Prostate gland (tissue), 2 donors: ENCODE data around the gene ARHGAP24. TPM values are rescaled to one million over a fixed set of nuclear protein-coding genes. Genes with fewer than 3 reads are reported as not detected.
"Not testable (repeated sequence)": the region's sequence is repeated elsewhere in the genome, so short reads cannot be mapped to it uniquely, and the experiment has no call there.

Source experiments
- DNase-seq: peaks from one replicate; pipeline ENCODE4 v3.0.0-alpha.2; 2019; ENCODE audit warnings: low spot score
- H3K27ac ChIP-seq, 2 donors: fragments of 200-600 bp; sonication (generic); 2 replicates each; pipeline ENCODE4 v1.5.1; 2017 to 2019
- H3K27me3 ChIP-seq: fragments of 200-600 bp; sonication (generic); replicated peaks from 2 replicates; pipeline ENCODE4 v1.5.1; 2019; ENCODE audit not compliant: insufficient read depth
- H3K36me3 ChIP-seq, 2 donors: fragments of 200-600 bp; sonication (generic); 1 replicate in 1 of 2; 2 replicates in 1 of 2; pipeline versions ENCODE4 v1.5.1 to v1.8.1; 2017 to 2019
- H3K4me1 ChIP-seq: fragments of 200-600 bp; sonication (generic); replicated peaks from 2 replicates; pipeline ENCODE4 v1.5.1; 2019
- H3K4me3 ChIP-seq, 2 donors: fragments of 200-600 bp; sonication (generic); 2 replicates each; pipeline ENCODE4 v1.5.1; 2017 to 2019
- H3K9me3 ChIP-seq: fragments of 200-600 bp; sonication (generic); 2 replicates; pipeline ENCODE4 v1.5.1; 2017
- POLR2A ChIP-seq: fragments of 450-650 bp; IDR thresholded peaks from one replicate; pipeline ENCODE4 v1.6.1; 2016; ENCODE audit warnings: antibody characterized with exemption, mild to moderate bottlenecking
- POLR2AphosphoS5 ChIP-seq: sonication (generic); formaldehyde crosslinking; IDR thresholded peaks from one replicate; pipeline ENCODE4 v1.6.1; 2017; ENCODE audit warnings: antibody characterized with exemption
- WGBS: methylation state at CpG from one replicate; pipeline ENCODE4 v1.1.5; 2018; 5-methylcytosine and 5-hydroxymethylcytosine counted together
- intact Hi-C: fragments of 100-400 bp; cut with DNase I; formaldehyde crosslinking; loops from one replicate; pipeline ENCODE4 v1.14.2; 2022
- total RNA-seq, 2 donors: library from RNA; depleted of rRNA; stranded (reverse); fragments of >200 nt; gene quantifications; one replicate each; pipeline ENCODE4 v1.1.0, GENCODE V29; 2016
- TF ChIP-seq, protein P1 (sequence below), 4 experiments: fragments of 200-600 bp in 2 of 4; fragments of 450-650 bp in 2 of 4; sonication (generic) in 2 of 4; IDR thresholded peaks; 1 replicate in 3 of 4; 2 replicates in 1 of 4; pipeline ENCODE4 v1.5.1; 2016 to 2019; ENCODE audit warnings: antibody characterized with exemption in 4 of 4, mild to moderate bottlenecking in 2 of 4, moderate library complexity in 2 of 4

ARHGAP24 gene
- total RNA-seq, 2 donors from 2014 or later, result 6.7 to 7.4 TPM

DNA sequence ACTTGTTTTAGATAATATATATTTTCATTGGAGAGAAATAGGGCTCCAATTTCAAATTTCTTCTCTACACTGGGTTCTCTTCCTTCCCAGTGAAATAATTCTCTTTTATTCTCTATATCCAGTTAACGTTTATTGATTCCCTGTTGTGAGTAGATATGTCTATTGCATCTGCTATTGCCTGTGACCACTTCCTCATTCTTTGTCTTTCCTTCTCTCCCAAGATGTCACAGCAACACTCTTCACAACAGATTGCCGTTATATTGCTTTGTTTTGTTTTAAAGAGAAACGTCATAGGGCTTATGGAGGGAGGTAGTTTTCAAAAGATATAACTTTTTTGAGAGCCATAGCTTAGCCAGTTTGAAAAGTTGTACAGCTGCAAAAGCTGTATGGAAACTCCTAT, 343.8 kb downstream of the ARHGAP24 start:
- H3K27ac ChIP-seq, result no peak overlapping the region
- H3K27me3 ChIP-seq, result no peaks in the 10 kb centered on the region
- no peaks in the 10 kb centered on the region for H3K9me3 ChIP-seq
- intact Hi-C loops, result no loop called here
- no peak overlapping the region for H3K4me3 ChIP-seq
- no peak for DNase-seq
- TF ChIP-seq POLR2AphosphoS5, result no peak
- TF ChIP-seq, protein P1, sequence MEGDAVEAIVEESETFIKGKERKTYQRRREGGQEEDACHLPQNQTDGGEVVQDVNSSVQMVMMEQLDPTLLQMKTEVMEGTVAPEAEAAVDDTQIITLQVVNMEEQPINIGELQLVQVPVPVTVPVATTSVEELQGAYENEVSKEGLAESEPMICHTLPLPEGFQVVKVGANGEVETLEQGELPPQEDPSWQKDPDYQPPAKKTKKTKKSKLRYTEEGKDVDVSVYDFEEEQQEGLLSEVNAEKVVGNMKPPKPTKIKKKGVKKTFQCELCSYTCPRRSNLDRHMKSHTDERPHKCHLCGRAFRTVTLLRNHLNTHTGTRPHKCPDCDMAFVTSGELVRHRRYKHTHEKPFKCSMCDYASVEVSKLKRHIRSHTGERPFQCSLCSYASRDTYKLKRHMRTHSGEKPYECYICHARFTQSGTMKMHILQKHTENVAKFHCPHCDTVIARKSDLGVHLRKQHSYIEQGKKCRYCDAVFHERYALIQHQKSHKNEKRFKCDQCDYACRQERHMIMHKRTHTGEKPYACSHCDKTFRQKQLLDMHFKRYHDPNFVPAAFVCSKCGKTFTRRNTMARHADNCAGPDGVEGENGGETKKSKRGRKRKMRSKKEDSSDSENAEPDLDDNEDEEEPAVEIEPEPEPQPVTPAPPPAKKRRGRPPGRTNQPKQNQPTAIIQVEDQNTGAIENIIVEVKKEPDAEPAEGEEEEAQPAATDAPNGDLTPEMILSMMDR (IDR thresholded peaks at IDR 0.05), result no peak
- no peak for TF ChIP-seq POLR2A
- H3K36me3 ChIP-seq, result no peaks in the 10 kb centered on the region
- no peaks in the 10 kb centered on the region for H3K4me1 ChIP-seq
- WGBS, result 73% methylated on average over 3 of the region's 3 CpGs

DNA sequence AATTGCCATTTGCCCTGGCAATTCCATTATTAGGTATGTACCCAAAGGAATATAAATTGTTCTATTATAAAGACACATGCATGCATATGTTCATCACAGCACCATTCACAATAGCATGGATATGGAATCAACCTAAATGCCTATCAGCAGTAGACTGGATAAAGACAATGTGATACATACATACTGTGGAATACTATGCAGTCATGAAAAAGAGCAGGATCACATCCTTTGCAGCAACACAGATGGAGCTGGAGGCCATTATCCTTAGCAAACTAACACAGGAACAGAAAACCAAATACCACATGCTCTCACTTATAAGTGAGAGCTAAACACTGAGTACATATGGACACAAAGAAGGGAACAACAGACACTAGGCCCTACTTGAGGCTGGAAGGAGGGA, 345.2 kb downstream of the ARHGAP24 start:
- H3K9me3 ChIP-seq, H3K4me1 ChIP-seq, intact Hi-C loops, DNase-seq, H3K27me3 ChIP-seq, H3K36me3 ChIP-seq, H3K4me3 ChIP-seq, H3K27ac ChIP-seq: not testable (repeated sequence)

DNA sequence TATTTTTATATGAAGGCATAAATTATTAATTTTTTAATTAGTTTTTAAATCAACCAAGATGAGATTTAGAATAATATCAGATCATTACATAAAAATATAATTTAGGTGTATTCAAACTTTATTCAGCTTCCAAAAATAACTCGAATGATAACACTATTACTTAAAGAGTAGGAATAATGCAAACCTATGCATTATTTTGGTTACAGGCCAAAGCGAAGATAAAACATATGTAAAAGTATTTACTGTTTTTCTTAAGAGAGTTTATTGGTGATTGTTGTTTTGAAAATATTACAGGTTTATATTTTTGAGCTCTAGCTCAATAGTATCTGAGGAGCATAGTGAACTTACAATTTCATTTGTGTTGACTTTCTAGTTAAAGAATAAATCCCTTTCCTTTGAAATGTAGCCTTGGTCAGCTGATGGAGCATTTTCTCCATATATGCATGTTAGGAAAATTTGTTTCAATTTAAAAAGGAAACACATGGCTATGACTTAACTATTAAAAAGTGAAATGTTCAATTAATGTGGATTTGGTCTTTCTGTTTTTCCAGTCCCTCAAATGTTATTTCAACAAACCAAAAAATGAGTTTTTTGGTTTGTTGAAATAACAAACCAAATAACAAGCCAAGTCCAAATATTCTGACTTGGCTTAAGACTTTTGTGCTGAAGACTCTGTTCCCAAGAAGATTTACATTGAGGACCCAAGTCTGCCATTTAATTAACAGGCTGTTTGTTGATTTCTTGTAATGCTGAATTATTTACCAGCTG, 346.9 kb downstream of the ARHGAP24 start:
- WGBS, result 97% methylated on average over 2 of the region's 2 CpGs
- no peaks in the 10 kb centered on the region for H3K36me3 ChIP-seq
- TF ChIP-seq POLR2AphosphoS5 (no peak), POLR2A (no peak)
- TF ChIP-seq, protein P1 (IDR thresholded peaks at IDR 0.05), result no peak

DNA sequence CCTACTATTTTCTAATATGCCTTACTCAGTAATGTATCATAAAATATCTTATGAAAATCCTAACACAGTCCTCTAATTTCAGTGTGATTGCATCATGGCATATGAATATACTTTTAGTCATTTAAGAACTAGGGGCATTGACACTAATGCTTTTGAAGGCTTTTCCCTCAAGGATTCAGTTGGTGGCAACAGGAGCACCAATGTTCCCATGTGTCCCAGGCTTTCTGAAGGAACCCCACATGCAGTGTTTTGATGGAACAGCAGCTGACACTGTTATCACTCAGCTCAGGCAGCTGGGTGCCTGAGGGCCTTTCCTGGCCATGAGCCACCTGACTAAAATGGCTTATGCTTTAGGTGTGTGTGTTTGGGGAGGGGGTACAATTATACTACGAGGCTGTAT, 348.3 kb downstream of the ARHGAP24 start:
- Histone ChIP-seq H3K4me3 (no peak overlapping the region), H3K27ac (no peak overlapping the region), H3K9me3 (no peaks in the 10 kb centered on the region), H3K36me3 (no peaks in the 10 kb centered on the region), H3K27me3 (no peaks in the 10 kb centered on the region), H3K4me1 (no peaks in the 10 kb centered on the region)
- TF ChIP-seq, protein P1 (IDR thresholded peaks at IDR 0.05), result no peak
- no peak for TF ChIP-seq POLR2A
- TF ChIP-seq POLR2AphosphoS5, result no peak
- intact Hi-C loops, result no loop called here
- DNase-seq, result no peak
- 46% methylated on average over 1 of the region's 1 CpG for WGBS

More for the DNA sequence above, 346.9 kb downstream of the ARHGAP24 start:
- intact Hi-C loops, result no loop called here
- Histone ChIP-seq H3K27me3 (no peaks in the 10 kb centered on the region), H3K4me3 (no peak overlapping the region), H3K4me1 (no peaks in the 10 kb centered on the region), H3K9me3 (no peaks in the 10 kb centered on the region), H3K27ac (no peak overlapping the region)
- no peak for DNase-seq

DNA sequence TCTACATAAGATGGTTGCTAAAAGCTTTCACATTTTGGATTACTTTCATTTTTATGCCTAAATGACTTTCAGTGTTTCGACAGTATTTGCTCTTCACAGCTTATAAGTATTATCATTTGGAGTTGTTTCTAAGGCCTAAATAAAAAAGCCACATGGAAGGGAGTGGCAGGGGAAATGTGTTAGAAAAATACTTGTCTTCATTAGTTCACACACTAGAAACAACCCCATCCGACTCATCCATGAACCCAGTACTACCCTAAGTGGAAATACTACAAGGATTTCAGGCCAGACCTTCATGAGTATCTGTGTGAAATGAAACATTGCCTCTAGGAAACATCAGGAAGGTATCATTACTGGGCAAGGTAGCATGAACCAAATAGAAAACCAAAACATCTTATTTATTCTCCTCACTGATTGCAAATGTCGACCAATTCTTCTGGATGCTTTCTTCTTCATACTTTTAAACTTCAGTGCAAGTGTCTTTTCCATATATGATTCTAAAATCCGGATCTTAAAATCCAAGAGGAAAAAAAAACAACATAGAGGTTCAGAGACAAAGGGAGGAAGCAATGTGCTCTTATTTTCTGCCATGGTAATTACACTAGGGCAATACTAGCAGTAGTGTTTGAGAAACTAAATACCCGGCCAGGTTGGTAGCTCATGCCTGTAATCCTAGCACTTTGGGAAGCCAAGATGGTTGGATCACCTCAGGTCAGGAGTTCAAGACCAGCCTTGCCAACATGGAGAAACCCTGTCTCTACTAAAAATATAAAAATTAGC, 349.4 kb downstream of the ARHGAP24 start:
- no peak overlapping the region for H3K27ac ChIP-seq
- TF ChIP-seq POLR2AphosphoS5 (no peak), POLR2A (no peak)
- TF ChIP-seq, protein P1 (IDR thresholded peaks at IDR 0.05), result no peak
- H3K27me3 ChIP-seq, result no peaks in the 10 kb centered on the region
- no peaks in the 10 kb centered on the region for H3K4me1 ChIP-seq
- WGBS, result 87% methylated on average over 5 of the region's 5 CpGs
- no peak for DNase-seq
- H3K9me3 ChIP-seq, result no peaks in the 10 kb centered on the region
- intact Hi-C loops, result no loop called here
- no peak overlapping the region for H3K4me3 ChIP-seq
- no peaks in the 10 kb centered on the region for H3K36me3 ChIP-seq
